ENCODE measurements around the gene DDX51.
"Not testable (repeated sequence)": the region's sequence is repeated elsewhere in the genome, so short reads cannot be mapped to it uniquely, and the experiment has no call there.

The DDX51 gene

DNA sequence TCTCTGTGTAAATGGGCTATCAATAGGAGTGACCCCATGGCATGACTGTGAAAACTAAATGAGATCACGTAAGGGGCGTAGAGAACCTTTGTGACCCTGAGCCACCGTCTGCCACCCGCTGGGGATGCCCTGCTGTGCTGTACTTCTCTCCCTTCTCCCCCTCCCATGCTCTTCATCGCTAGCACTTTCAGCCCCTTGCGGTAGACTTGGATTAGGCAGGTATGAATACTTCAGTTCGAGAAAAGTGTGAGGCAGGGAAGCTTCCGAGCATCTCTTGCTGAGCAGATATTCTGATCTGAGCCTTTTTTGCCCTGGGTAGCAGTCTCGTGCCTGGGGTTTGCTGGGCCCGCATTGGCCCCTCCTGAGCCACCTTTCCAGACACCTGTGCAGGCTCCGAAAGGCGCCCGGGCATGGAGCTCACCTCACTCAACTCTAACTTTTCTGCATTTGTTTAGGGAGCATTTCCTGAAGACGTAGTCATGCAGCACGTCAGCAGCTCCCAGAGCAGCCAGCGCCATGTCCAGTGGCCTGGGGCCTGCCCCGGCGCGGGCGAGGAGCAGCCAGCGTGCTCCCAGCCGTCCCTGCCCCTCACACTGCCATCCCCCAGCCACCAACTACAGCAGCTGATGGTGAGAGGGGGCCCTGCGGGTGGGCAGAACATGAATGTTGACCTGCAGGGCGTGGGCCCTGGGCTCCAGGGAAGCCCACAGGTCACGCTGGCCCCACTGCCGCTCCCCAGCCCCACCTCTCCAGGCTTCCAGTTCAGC lies 40.4 kb downstream of the DDX51 start:
- no peak overlapping the region for H3K27ac ChIP-seq
- TF ChIP-seq ZFX (IDR thresholded peaks at IDR 0.05) = no peak
- TF ChIP-seq, protein P1, sequence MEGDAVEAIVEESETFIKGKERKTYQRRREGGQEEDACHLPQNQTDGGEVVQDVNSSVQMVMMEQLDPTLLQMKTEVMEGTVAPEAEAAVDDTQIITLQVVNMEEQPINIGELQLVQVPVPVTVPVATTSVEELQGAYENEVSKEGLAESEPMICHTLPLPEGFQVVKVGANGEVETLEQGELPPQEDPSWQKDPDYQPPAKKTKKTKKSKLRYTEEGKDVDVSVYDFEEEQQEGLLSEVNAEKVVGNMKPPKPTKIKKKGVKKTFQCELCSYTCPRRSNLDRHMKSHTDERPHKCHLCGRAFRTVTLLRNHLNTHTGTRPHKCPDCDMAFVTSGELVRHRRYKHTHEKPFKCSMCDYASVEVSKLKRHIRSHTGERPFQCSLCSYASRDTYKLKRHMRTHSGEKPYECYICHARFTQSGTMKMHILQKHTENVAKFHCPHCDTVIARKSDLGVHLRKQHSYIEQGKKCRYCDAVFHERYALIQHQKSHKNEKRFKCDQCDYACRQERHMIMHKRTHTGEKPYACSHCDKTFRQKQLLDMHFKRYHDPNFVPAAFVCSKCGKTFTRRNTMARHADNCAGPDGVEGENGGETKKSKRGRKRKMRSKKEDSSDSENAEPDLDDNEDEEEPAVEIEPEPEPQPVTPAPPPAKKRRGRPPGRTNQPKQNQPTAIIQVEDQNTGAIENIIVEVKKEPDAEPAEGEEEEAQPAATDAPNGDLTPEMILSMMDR (conservative IDR thresholded peaks at IDR 0.05) = no peak

GRCh38 chr12:132103072-132103471 lies 41.0 kb downstream of the DDX51 start:
- not testable (repeated sequence) for H3K27ac ChIP-seq

- TF ChIP-seq, protein P1 (conservative IDR thresholded peaks at IDR 0.05) = no peak
- no peak for TF ChIP-seq ZFX (IDR thresholded peaks at IDR 0.05)
- H3K27ac ChIP-seq = no peak overlapping the region
Measured at GRCh38 chr12:132102297-132102696, 41.8 kb downstream of the DDX51 start.

DNA sequence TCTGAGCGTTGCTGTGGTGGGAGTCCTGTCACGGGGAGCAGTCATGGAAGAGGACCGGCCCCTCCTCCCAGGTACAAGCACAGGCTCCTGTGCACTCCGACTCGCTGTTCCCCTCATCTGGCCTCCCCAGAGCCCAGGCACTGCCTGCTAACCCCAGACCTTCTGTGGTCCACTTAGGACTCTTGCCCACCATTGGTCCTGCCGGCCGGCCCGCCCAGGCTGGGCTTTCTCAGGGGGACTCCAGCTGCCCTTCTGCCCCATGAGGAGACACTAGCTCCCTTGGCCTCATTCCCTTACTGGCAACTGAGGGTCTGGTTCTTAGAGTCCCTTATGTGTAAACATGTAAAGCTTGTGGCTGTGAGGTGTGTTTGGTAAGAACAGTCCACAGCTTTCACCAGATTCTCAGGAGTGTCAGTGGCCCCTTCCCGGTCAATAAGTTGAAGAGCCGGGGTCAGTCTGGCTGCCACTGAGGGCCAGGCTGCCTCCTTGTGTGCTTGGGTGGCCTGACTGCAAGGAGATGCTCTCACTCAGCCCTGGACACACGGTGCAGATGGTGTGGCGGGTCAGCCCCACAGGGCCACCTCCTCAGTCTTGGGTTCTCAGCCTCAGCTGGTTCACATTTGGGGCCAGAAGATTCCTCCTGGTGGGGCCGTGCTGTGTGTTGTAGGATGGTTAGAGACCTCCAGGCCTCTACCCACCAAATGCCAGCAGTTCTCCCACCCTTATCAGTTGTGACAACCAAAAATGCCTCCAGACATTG lies 43.6 kb downstream of the DDX51 start:
- no peak overlapping the region for H3K27ac ChIP-seq
- TF ChIP-seq, protein P1 (conservative IDR thresholded peaks at IDR 0.05) = no peak
- TF ChIP-seq ZFX (IDR thresholded peaks at IDR 0.05) = no peak

GRCh38 chr12:132099739-132100138 lies 44.4 kb downstream of the DDX51 start:
- no peak overlapping the region for H3K27ac ChIP-seq
- TF ChIP-seq, protein P1 (conservative IDR thresholded peaks at IDR 0.05) = no peak
- no peak for TF ChIP-seq ZFX (IDR thresholded peaks at IDR 0.05)

- TF ChIP-seq, protein P1 (conservative IDR thresholded peaks at IDR 0.05) = no peak
- no peak for TF ChIP-seq ZFX (IDR thresholded peaks at IDR 0.05)
- H3K27ac ChIP-seq = no peak overlapping the region
Measured at GRCh38 chr12:132095520-132096409, 48.4 kb downstream of the DDX51 start.

GRCh38 chr12:132094269-132094891 lies 49.7 kb downstream of the DDX51 start:
- H3K27ac ChIP-seq = no peak overlapping the region
- TF ChIP-seq ZFX (IDR thresholded peaks at IDR 0.05) = no peak
- TF ChIP-seq, protein P1 (conservative IDR thresholded peaks at IDR 0.05) = no peak
